T1000 (cell line): ENCODE measurements around the gene NRP2.

Source experiments
- DNase-seq: peaks from one replicate; lab custom pipeline; 2025; ENCODE audit warnings: mixed read lengths; lab: John Stamatoyannopoulos, UW

NRP2 gene

GRCh38 chr2:205730701-205731582 is 48.6 kb downstream of the NRP2 start:
- DNase-seq, result no peak

GRCh38 chr2:205731583-205731981 is 49.3 kb downstream of the NRP2 start:
- peak; percentile 71 for DNase-seq

- DNase-seq, result no peak
Measured at GRCh38 chr2:205732314-205732713, 50.0 kb downstream of the NRP2 start.

- DNase-seq, result no peak
Measured at GRCh38 chr2:205733082-205733481, 50.8 kb downstream of the NRP2 start.

- DNase-seq, result no peak
Measured at GRCh38 chr2:205733648-205734047, 51.3 kb downstream of the NRP2 start.

GRCh38 chr2:205734436-205735037 is 52.2 kb downstream of the NRP2 start:
- no peak for DNase-seq

GRCh38 chr2:205738117-205738968 is 56.0 kb downstream of the NRP2 start:
- DNase-seq, result no peak

- DNase-seq, result no peak
Measured at GRCh38 chr2:205739620-205740019, 57.3 kb downstream of the NRP2 start.

- DNase-seq, result no peak
Measured at GRCh38 chr2:205740381-205740780, 58.1 kb downstream of the NRP2 start.

GRCh38 chr2:205741256-205741978 is 59.1 kb downstream of the NRP2 start:
- no peak for DNase-seq

- DNase-seq, result no peak
Measured at GRCh38 chr2:205743137-205743536, 60.8 kb downstream of the NRP2 start.

GRCh38 chr2:205744074-205744591 is 61.8 kb downstream of the NRP2 start:
- no peak for DNase-seq

GRCh38 chr2:205745661-205746419 is 63.5 kb downstream of the NRP2 start:
- DNase-seq, result no peak

- no peak for DNase-seq
Measured at GRCh38 chr2:205746420-205746785, 64.1 kb downstream of the NRP2 start.

- DNase-seq, result no peak
Measured at GRCh38 chr2:205747829-205748386, 65.6 kb downstream of the NRP2 start.

- DNase-seq, result no peak
Measured at GRCh38 chr2:205748639-205749038, 66.3 kb downstream of the NRP2 start.

- DNase-seq, result no peak
Measured at GRCh38 chr2:205749078-205749477, 66.8 kb downstream of the NRP2 start.

- no peak for DNase-seq
Measured at GRCh38 chr2:205750797-205751196, 68.5 kb downstream of the NRP2 start.

GRCh38 chr2:205751569-205752031 is 69.3 kb downstream of the NRP2 start:
- no peak for DNase-seq

GRCh38 chr2:205752296-205752820 is 70.1 kb downstream of the NRP2 start:
- DNase-seq, result no peak
